Suprapubic skin (tissue), 4 donors: ENCODE measurements around the gene IL15RA.

Source experiments
- POLR2A ChIP-seq, 2 donors: fragments of 450-650 bp; IDR thresholded peaks; one replicate each; pipeline ENCODE4 v1.6.1; 2017; ENCODE audit warnings: antibody characterized with exemption in 2 of 2, mild to moderate bottlenecking in 2 of 2, moderate library complexity in 2 of 2
- POLR2AphosphoS5 ChIP-seq, 3 donors: sonication (generic); formaldehyde crosslinking; IDR thresholded peaks; one replicate each; pipeline ENCODE4 v1.6.1; 2017; ENCODE audit warnings: antibody characterized with exemption in 3 of 3
- TF ChIP-seq, protein P1 (sequence below), 2 donors: fragments of 200-600 bp in 1 of 2; fragments of 450-650 bp in 1 of 2; sonication (generic) in 1 of 2; IDR thresholded peaks; one replicate each; pipeline ENCODE4 v1.5.1; 2016 to 2019; ENCODE audit warnings: antibody characterized with exemption in 2 of 2, mild to moderate bottlenecking in 1 of 2, moderate library complexity in 1 of 2

DNA sequence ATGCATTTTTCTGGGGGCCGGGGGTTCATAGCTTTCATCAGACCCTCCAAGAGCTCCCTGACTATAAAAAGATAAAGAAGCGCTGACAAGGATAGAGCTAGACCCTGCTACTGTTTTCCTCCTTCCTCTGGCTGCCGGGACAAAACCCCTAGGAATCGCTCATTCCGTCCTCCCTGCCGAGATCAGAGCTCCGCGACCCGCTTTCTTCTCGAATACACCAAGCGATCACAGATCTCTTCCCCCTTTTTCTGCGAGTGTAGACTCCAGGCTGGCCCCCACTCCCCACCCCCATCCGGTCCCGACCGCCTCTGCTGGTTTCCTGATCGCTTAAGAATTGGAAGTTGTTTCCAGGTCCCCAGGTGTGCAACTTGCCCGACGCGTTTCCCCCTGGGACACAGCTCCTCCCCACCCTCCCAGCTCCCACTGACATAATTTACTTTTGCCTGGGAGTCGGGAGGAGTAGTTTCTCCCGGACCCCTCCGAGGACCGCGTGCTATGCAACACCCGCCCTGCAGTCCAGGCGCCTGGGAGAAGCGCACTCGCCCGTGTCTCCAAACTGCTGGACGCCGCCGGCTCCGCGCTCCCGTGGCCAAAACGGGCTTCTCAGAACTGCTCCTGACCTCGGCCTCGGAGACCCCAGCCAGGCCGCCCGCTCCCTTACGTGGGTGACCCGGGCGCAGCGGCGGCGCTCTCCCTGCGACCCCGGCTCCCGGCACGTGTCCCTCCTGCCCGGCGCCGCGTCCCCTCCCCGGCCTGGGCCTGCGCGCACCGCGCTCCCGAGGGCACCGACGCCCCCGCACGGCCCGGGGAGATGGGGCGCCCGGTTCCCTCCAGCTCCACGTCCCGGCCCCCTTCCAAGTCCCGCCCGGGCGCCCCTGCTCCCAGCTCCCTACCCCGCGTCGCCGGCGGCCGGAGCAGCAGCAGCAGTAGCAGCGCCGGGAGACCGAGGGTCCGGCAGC, 552 bp downstream of the IL15RA start:
- TF ChIP-seq, protein P1, sequence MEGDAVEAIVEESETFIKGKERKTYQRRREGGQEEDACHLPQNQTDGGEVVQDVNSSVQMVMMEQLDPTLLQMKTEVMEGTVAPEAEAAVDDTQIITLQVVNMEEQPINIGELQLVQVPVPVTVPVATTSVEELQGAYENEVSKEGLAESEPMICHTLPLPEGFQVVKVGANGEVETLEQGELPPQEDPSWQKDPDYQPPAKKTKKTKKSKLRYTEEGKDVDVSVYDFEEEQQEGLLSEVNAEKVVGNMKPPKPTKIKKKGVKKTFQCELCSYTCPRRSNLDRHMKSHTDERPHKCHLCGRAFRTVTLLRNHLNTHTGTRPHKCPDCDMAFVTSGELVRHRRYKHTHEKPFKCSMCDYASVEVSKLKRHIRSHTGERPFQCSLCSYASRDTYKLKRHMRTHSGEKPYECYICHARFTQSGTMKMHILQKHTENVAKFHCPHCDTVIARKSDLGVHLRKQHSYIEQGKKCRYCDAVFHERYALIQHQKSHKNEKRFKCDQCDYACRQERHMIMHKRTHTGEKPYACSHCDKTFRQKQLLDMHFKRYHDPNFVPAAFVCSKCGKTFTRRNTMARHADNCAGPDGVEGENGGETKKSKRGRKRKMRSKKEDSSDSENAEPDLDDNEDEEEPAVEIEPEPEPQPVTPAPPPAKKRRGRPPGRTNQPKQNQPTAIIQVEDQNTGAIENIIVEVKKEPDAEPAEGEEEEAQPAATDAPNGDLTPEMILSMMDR (IDR thresholded peaks at IDR 0.05): no peak
- TF ChIP-seq POLR2A (IDR thresholded peaks at IDR 0.05): no peak
- no peak for TF ChIP-seq POLR2AphosphoS5 (IDR thresholded peaks at IDR 0.05)
